GM12892 (cell line): Measurements from ENCODE around the gene MPRIP.

Experiments
- POLR2A ChIP-seq: IDR thresholded peaks from 2 replicates; pipeline ENCODE4 v1.6.1; 2011; ENCODE audit warnings: low read depth, low read length, control low read depth
- POLR2AphosphoS5 ChIP-seq: IDR thresholded peaks from 2 replicates; pipeline ENCODE4 v1.6.1; 2011; ENCODE audit warnings: low read depth, low read length, control low read depth
- TAF1 ChIP-seq: IDR thresholded peaks from 2 replicates; pipeline ENCODE4 v1.6.1; 2011; ENCODE audit warnings: low read depth, mild to moderate bottlenecking, control low read depth, low read length, borderline replicate concordance

GRCh38 chr17:17088086-17088485 is 45.8 kb downstream of the MPRIP start:
- TF ChIP-seq POLR2AphosphoS5 (no peak), POLR2A (no peak), TAF1 (no peak)
